ENCODE data around the gene STK35.

STK35 gene

DNA sequence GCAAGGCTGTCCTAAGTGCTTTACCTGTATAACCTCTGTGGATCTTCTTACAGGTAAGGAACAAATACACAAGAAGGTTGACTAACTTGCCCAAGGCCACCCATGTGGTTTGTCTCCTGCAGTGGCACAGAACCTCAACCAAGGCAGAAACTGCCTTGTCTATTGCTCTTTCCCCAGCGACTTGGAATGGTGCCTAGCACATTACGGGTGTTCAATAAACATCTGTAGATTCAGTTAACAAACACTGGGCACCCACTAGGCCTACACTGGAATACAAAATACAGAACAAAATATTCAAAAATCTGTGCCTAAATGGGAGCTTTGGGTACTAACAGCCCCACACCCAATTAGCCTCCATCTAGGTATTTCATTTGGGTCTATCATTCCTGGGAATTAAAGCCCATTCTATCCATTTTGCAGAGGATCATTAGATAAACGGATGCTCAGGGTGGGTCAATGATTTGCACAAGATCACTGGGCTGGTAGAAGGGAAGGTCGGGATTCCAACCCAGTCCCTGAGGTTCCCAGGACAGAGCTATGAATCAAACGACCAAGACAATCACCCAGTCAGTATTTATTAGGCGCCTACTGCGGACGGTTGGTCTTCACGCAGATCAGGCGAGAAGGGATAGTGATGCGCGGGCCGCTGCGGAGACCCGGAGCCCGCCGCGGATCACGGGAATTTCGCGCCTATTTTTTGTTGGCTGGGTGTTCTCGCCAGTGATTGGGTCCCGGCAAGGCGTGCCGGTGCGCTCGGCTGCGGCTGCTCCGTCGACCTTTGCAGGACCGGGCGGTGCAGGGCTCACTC, at the start of gene STK35:
TSS of gene STK35 (plus strand) at position 771 of the 808 bp plus-strand sequence. CDS start 55 bp downstream, outside the sequence.
- DNase-seq, result peak; percentile 37

DNA sequence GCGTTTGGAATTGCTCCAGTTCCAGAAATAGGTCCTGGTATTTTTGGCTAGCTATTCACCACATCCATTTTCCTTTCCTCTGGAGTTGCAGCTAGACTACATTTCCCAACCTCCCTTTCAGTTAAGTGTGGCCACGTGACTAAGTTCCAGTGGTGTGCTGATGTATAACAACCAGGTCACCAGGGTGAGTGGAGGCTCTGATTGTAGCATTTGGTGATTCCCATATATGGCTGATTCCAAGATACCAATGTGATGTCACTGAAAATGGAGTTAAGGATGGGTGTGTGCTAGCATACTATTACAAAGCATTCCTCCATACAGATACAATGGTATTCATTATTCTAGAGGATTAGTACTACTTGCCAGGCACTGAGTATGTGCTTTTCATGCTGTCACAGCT, 49.7 kb upstream of the STK35 start:
- DNase-seq, result no peak

DNA sequence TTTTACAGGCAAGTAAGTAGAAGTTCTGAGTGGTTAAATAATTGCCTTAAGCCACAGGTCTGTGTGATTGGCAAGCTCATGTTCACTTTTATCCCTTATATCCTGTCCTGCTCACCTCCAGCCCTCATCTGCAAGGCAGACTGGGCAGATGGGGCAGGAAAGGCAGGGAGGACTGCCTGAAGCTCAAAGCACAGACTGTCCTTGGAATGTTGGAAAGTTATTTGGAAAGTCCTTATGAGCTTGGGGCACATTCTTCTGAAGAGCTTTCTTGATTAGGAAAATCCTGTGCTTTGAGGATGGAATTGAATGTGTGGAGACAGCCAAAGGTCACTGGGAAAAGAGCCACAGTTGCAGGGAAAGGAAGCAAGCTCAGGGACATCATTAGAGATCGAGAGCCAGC, 48.9 kb upstream of the STK35 start:
- no peak for DNase-seq

DNA sequence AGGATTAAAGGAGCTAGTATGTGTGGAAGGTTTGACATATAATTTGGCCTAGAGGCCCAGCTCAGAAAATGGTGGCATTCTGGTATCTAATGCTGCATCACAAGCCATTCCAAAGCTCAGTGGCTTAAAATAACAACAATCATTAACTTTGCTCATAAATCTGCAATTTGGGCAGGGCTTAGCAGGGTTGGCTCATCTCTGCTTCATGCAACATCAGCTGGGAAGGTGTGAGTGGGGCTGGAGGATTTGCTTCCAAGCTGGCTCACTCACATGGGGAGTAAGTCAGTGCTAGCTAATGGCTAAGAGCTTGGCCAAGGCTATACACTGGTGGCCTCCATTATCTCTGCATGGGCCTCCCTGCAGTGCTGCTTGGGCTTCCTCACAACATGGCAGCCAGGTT, 48.0 kb upstream of the STK35 start:
- DNase-seq, result no peak

DNA sequence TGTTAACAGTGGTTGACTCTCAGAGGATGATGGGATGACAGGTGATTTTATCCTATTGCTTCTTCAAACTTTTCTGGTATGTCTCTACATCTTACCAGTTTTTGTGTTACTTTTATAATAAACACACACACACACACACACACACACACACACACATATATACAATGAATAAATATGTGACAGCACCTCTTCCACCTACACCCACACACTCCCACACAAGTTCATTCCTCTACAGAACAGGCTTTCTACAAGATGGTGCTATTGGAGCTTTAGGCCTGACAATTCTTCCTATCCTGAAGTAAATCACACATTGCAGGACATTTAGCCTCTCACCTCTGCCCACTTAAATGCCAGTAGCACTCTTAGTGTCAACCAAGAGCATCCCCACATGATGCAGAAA, 46.7 kb upstream of the STK35 start:
- no peak for DNase-seq

DNA sequence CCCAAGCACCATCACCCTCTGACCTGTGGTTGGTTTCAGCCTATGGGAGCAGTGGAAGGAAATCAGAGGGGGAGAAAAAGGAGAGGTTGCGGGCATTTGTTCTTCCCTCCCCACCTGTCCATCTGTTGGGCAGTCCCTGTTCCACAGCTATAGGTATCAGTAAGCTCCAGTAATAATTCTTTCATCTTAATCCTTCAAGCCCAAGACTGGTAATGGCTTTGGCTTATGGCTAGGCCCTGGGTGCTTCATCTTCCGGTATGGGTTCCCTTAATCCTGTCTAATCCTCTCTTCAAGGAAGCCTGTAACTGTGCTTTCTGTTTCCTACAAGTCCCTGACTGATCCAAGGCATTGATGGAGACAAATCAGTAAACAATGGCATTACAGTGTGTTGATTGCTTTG, 42.2 kb upstream of the STK35 start:
- no peak for DNase-seq

DNA sequence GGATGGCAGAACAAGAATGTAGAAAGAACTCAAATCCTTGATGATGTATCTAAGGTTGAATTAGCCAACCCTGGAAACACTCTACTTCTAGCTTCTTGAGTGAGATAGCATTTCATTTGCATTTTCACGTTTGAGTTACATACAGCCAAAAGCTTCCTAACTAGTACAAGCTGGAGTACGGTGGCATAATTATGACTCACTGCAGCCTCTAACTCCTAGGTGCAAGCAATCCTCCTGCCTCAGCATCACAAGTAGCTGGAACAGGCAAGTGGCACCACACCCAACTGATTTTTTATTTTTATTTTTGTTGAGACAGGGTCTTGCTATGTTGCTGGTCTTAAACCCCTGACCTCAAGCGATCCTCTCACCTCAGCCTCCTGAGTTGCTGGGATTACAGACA, 36.5 kb upstream of the STK35 start:
- no peak for DNase-seq

DNA sequence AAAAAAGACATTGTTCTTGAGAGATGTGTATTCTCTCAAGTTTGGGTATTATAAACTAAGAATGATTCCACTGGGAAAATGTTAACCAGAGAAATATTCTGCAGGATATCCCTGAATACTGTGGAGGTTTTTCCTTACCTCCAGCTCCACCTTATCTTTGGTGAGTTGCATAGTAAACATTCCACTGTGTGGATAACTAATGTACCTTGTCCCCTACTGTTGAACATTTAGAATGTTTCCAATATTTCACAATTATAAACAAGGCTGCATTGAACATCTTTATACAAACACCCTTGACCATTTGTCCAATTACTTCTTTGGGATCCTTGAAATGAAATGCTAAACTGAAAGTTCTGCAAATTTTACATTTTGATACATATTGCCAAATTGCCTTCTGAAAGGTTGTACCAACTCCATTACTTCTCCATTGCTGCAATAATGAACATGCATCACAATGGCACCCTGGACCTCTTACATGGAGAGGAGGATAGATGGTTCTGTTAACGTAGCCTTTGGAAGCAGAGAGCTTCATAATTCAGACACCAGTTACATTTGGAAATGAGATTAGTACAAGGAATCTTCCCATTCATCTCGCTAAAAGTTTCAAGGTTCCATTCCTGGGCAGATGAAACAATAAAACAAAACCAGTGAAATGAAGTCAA, 35.0 kb upstream of the STK35 start:
- DNase-seq, result no peak

DNA sequence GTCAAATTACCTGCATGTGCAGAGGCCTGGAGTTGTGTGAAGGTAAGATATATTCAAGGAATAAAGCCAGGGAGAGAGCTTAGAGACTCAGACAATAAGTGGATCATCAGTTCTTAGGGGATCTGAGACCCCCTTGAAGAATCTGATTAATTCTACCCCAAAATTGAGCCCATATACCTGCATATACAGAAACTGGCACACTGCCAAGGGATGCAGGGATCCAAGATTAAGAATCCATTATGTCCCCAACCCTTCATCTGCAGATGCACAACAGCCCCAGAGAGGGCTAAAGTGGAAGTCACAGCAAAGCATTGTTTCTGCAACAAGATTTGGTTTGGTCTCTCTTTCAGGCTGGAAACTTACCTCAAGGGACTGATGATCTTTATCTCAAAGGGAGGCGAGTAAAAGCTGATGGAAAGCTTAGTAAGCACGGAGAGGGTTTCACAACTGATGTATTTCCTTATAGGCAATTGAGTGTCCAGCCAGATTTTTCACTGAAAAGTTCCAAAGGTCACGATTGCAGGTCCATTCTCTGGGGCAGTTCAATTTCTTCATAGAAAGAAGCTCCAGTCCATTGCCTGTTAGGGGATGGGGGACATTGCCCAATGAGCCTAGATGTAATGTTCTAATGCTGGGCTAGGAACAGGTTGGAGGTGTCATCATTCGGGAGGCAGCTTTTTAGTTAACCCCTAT, 20.9 kb upstream of the STK35 start:
- DNase-seq, result no peak

DNA sequence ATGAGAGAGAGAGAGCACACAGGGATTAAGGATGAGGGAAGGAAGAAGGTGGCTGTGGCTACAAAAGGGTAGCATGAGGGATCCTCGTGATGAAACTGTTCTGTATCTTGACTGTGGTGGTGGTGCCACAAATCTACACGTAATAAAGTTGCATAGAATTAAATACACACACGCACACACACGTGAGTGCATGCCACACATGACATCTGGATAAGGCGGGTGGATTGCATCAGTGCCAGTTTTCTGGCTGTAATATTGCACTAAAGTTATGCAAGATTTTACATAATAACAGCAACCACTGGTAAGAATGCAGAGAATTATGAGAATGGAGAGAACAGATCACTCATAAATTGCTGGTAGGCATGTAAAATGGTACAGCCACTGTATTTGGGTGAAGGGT, 16.9 kb upstream of the STK35 start:
- DNase-seq, result no peak

DNA sequence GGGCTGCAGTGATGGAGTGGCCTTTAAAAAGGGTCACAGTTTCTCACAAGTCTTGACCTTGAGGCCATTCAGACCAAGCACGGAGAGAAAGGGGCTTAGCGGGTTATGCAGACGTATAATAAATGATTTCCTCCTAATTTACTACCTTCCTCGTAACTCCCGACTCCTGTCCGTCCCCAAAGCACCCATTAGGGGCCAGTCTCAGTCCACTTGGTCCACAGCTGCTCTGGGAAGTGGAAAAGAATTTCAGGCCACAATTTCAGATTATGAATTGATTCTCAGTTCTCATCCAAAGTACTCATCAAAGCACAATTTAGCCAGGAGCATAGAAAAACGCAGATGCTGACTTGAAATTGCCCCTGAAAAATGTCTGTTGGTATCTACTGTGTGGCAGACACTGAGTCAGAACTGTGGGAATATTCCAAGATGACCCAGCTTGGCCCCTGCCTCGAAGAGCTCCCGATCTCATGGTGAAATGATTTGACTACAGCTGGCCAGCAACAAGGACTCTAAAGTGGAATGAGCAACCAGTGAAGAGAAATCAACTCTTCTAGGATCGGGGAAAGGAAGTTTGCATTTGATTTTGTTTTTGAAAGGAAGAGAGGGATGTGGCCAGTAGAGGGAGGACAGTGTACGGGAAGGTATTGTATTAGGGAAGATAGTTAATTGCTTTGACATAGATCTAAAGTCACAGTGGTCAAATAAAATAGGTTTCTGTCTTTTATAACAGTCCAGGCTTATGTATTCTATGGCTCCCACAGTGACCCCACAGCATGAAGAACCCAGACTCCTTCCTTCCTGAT, 15.2 kb upstream of the STK35 start:
- DNase-seq, result no peak

DNA sequence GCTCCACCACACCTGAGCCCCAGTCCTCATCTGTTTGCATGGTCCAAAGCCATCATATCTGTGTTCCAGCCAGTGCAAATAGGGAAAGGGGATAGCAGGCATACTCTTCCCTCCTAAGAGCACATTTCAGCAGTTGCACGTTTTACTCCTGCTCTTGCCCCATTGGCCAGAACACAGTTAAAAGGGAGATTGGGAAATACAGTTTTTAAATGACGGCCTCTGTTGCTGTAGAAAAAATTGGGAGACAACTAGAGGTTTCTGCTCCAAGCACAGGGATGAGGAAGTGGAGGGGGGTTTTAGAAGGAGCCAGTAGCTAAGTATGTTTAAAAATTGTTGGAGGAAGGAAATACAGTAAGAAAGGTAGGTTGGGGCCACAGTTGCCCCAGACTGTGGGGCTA, 14.6 kb upstream of the STK35 start:
- DNase-seq, result no peak

DNA sequence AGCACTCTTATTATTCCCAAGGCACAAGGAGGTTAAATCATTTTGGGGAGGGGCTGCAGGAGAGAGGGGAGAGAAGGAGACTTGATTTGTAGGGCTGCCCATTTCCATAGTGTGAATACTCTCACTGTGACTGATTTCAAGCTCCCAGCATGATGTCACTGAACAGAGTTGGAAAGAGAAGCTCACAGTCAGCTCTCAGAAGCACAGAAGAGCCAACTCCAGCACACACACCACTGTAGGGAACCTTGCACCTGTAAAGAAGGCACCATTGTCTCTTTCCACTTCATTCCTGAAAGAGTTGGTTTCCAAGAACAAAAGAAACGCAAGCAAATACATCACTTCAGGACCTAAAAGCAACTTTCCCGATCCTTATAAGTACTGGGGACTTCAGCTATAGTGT, 12.7 kb upstream of the STK35 start:
- DNase-seq, result no peak

DNA sequence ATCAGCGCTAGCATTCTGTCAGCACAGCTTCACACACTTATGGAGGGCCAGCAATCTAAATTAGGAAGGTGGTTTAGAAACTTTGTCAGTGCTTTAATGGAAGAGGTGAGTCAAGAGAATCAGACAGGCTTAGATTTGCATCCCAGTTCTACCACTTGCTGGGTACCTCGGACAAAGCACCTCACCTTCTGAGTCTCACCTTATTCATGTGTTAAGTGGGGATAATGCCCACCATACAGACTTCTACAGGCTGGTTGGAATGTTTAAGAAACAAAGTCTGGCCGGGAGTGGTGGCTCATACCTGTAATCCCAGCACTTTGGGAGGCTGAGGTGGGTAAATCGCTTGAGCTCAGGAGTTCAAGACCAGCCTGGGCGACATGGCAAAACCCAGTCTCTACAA, 12.2 kb upstream of the STK35 start:
- no peak for DNase-seq

DNA sequence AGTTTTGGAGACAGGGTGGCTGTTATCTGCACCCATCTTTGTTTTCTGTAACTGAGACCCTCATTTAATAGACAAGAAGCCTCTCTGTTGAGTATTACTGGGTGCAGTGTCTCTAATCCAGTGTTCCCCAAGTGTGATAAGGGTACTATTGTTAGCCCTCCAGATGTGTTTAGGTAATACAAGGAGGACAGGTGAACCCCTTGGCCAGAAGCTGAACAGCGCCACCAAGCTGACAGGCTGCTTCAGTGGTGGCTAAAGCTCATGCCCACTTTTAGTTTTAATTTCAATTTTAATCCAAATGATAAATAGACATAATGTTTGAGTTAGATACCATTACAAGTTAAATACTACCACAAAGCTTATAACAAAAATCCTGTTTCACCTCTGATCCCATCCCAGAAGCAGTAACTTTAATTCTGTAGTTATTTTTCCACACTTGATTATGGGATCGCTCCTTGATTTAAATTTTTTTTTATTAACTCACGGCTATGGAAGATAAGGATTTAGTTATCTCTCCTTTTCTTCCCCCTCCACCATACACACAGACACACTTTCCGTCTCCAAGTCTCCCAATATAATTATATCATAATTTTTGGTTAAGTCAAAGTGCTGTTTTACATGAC, 8.4 kb upstream of the STK35 start:
- DNase-seq, result no peak

DNA sequence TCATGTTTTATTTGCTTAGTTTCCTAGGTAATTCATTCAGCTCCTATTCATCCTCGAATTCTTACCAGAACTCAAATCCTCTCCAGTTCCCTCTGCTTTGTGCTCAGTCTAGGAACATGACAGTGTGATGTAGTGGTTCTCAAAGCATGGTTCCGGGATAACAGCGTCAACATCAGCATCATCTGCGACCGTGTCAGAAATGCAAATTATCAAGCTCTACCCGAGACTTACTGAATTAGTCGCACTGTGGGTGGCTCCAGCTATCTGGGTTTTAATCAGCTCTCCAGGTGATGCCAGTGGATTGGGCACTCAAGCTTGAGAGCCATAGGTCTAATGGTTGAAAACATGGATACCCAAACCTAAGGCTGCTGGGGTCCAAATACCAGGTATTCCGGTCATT, 7.7 kb upstream of the STK35 start:
- no peak for DNase-seq

DNA sequence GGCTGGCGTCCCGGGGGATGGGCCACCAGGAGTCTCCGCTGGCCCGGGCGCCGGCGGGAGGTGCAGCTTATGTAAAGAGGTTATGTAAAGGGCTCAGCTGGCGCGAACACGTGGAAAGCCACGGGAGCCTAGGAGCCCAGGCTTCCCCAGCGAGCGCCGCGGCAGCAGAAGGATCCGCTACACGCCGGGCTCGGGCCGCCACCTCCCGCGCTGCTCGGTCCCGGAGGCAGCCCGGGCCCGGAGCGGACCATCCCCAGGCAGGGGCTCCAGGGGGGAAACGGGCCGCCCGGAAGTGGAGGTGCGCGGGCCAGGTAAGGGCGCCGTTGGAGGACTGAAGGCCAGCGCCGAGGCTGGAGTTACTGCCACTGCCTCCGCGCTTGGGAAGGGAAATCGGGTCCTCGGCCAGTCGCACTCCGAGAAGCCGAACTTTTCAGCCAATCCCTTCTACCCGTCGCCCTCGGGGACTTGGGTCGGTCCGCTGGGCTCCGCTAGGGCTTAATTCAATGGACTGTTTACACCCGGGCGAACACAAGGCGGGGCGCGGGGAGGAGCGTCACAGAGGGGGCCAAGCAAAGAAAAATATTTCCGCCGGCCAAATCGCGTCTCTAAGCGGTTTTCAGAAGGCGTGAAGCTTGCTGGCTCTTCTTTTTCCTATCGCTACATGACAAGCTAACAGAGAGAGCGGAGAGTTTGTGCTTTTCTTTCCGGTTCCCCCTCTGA, 398 bp downstream of the STK35 start:
- DNase-seq, result peak; percentile 55

DNA sequence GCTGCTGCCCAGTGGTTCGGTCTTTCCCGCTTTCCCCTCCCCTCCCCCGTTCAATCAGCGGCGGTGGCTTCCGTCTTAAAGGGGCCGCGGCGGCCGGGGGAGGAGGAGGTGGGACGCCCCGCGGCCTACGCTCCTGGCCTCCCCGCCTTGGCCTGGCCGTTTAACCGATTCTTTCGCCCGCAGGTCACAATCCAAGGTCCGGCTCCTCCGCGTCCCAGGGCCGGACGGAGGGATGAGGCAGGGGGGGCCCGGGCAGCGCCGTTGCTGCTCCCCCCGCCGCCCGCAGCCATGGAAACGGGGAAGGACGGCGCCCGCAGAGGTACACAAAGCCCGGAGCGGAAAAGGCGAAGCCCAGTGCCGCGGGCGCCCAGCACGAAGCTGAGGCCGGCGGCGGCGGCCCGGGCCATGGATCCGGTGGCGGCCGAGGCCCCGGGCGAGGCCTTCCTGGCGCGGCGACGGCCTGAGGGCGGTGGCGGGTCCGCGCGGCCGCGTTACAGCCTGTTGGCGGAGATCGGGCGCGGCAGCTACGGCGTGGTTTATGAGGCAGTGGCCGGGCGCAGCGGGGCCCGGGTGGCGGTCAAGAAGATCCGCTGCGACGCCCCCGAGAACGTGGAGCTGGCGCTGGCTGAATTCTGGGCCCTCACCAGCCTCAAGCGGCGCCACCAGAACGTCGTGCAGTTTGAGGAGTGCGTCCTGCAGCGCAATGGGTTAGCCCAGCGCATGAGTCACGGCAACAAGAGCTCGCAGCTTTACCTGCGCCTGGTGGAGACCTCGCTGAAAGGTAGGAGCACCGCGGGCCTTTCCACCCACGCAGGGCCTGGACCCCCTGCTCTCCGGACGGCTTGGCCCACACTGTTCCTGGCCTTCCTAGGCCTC, 1.2 kb downstream of the STK35 start:
- DNase-seq, result peak; percentile 55

DNA sequence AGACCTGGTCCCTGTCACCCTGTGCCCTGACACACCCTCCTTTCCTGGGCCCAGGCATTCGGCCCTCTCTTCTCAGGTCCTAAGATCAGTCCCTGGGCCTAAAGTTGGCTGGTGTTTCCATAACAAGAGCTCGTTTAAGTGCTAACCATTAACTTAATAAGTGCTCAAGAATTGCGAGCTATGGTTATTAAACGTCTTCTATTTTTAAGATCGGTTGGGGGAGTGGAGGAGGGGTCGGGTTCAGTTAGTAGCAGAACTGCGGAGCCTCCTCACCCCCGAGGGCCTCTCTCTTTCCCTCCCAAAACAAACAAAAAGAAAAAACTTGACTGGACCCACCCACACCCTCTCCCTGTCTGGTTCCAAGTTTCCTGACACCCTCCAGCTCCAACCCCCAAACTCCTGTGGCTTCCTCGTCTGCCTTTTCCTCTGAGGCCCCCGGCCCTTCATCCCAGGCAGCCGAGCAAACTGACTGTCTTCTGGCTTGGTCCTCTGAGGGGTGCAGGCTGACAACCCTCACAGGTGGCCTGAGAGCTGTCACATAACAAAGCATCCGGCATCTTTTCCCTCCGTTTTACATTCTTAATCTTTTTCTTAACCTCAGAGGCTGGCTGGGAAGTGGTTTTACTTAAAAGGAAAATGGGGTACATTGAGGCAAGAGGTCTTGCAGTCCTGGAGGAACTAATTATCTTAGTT, 2.0 kb downstream of the STK35 start:
- no peak for DNase-seq

DNA sequence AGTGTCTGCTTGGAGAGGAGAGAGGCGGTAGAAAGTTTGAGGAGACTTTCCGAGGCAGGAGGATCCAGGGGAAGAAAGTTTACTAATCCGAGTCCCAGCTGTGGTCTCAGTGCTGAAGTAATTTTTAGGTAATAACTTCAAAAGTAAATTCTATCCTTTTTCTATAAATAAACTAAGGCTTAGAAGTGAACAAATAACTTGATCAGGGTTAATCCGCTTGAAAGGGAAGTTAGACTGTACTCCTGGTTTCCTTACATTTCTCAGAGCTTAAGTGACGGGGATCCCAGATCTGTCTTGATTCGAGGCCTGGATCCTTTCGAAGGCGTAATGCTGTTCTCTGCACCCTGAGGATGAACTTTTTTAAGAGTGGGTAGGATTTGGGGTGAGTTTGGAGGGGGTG, 2.6 kb downstream of the STK35 start:
- no peak for DNase-seq

Measured in cortex of kidney (tissue), 1 donor.